Vagina (tissue), 2 donors: ENCODE results near the gene TENT5D. TPM values are rescaled to one million over a fixed set of nuclear protein-coding genes. Genes with fewer than 3 reads are reported as not detected.
"Not testable (repeated sequence)": the region's sequence is repeated elsewhere in the genome, so short reads cannot be mapped to it uniquely, and the experiment has no call there.

Experiments
- DNase-seq, 2 donors: peaks; one replicate each; pipeline ENCODE4 v3.0.0-alpha.2; 2017; ENCODE audit errors: extremely low spot score in 2 of 2
- H3K27ac ChIP-seq: fragments of 200-600 bp; sonication (generic); one replicate; pipeline ENCODE4 v1.5.1; 2019
- H3K27me3 ChIP-seq: fragments of 200-600 bp; sonication (generic); one replicate; pipeline ENCODE4 v1.5.1; 2019
- H3K36me3 ChIP-seq, 2 donors: fragments of 200-600 bp; sonication (generic); one replicate each; pipeline ENCODE4 v1.5.1; 2017 to 2019
- H3K4me1 ChIP-seq: fragments of 200-600 bp; sonication (generic); one replicate; pipeline ENCODE4 v1.5.1; 2019
- H3K4me3 ChIP-seq, 2 donors: fragments of 200-600 bp; sonication (generic); 1 replicate in 1 of 2; 2 replicates in 1 of 2; pipeline ENCODE4 v1.5.1; 2016 to 2019
- H3K9me3 ChIP-seq: fragments of 200-600 bp; sonication (generic); one replicate; pipeline ENCODE4 v1.5.1; 2019
- POLR2A ChIP-seq, 2 donors: fragments of 450-650 bp; IDR thresholded peaks; one replicate each; pipeline ENCODE4 v1.6.1; 2017; ENCODE audit warnings: antibody characterized with exemption in 2 of 2, mild to moderate bottlenecking in 2 of 2, moderate library complexity in 2 of 2
- POLR2AphosphoS5 ChIP-seq, 2 donors: sonication (generic); formaldehyde crosslinking; IDR thresholded peaks; one replicate each; pipeline ENCODE4 v1.9.0; 2017; ENCODE audit warnings: antibody characterized with exemption in 2 of 2, mild to moderate bottlenecking in 2 of 2, low read depth in 1 of 2; ENCODE audit not compliant: insufficient read depth in 1 of 2
- intact Hi-C: fragments of 100-400 bp; cut with DNase I; formaldehyde crosslinking; loops from one replicate; pipeline ENCODE4 v1.15.1; 2023
- total RNA-seq: library from RNA; depleted of rRNA; stranded (reverse); fragments of >200 nt; gene quantifications from one replicate; pipeline ENCODE4 v1.2.3, GENCODE V29; 2016
- TF ChIP-seq, protein P1 (sequence below), 3 experiments: fragments of 450-650 bp in 2 of 3; fragments of 200-600 bp in 1 of 3; sonication (generic) in 1 of 3; IDR thresholded peaks; one replicate each; pipeline ENCODE4 v1.5.1; 2017 to 2019; ENCODE audit warnings: antibody characterized with exemption in 3 of 3, mild to moderate bottlenecking in 2 of 3, moderate library complexity in 2 of 3

TENT5D gene
- total RNA-seq, 1 donor from 2014 or later, result not detected

DNA sequence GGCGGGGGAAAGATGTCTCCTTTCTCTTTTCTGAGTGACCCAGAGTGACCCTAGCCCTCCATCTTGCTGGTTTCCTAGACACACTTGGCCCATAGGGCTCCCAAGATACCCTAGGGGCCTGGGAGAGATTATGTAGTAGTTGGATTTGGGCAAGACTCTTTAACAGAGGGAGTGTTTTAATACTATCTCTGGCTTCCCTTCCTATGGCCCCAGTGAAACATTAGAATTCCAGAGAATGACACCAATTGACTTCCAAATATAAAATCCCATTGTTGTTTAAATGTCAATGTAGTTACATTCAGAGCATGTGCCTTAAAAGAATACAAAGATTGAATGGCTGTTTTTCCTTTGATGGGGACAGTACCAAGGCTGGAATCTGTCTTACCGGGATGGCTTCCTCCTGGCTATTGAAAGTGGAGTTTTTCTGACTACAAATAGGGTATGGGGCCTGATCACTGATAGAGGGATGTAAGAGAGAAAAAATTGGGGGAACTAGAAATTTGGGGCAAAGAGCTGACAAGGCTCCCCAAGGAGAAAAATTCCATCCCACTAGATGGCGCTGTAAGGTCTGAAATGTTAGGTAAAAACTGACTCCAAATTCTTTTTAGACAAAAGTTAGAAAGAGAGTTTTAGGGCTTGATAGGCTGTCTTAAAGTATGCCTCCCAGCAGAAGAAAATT is 10.7 kb downstream of the TENT5D start:
- no peak for DNase-seq
- Histone ChIP-seq H3K27ac (no peak overlapping the region), H3K36me3 (no peaks in the 10 kb centered on the region), H3K27me3 (no peaks in the 10 kb centered on the region), H3K4me3 (no peak overlapping the region), H3K4me1 (no peaks in the 10 kb centered on the region), H3K9me3 (peaks cover 4% of the 10 kb centered on the region)
- intact Hi-C loops, result no loop called here
- TF ChIP-seq POLR2AphosphoS5 (IDR thresholded peaks at IDR 0.05; ENCODE audit: insufficient read depth in 1 of 2, low read depth in 1 of 2), result no peak
- TF ChIP-seq, protein P1, sequence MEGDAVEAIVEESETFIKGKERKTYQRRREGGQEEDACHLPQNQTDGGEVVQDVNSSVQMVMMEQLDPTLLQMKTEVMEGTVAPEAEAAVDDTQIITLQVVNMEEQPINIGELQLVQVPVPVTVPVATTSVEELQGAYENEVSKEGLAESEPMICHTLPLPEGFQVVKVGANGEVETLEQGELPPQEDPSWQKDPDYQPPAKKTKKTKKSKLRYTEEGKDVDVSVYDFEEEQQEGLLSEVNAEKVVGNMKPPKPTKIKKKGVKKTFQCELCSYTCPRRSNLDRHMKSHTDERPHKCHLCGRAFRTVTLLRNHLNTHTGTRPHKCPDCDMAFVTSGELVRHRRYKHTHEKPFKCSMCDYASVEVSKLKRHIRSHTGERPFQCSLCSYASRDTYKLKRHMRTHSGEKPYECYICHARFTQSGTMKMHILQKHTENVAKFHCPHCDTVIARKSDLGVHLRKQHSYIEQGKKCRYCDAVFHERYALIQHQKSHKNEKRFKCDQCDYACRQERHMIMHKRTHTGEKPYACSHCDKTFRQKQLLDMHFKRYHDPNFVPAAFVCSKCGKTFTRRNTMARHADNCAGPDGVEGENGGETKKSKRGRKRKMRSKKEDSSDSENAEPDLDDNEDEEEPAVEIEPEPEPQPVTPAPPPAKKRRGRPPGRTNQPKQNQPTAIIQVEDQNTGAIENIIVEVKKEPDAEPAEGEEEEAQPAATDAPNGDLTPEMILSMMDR (IDR thresholded peaks at IDR 0.05), result no peak
- TF ChIP-seq POLR2A (IDR thresholded peaks at IDR 0.05), result no peak

DNA sequence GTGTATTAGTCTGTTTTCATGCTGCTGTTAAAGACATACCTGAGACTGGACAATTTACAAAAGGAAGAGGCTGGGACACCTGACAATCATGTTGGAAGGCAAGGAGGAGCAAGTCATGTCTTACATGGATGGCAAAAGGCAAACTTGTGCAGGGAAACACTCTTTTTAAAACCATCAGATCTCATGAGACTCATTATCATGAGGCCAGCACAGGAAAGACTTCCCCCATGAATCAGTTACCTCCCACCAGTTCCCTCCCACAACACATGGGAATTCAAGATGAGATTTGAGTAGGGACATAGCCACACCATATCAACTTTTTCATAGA is 11.2 kb downstream of the TENT5D start:
- no peaks in the 10 kb centered on the region for H3K36me3 ChIP-seq
- DNase-seq, result no peak
- peaks cover 4% of the 10 kb centered on the region for H3K9me3 ChIP-seq
- no peak for TF ChIP-seq POLR2A (IDR thresholded peaks at IDR 0.05)
- TF ChIP-seq, protein P1 (IDR thresholded peaks at IDR 0.05), result no peak
- TF ChIP-seq POLR2AphosphoS5 (IDR thresholded peaks at IDR 0.05; ENCODE audit: insufficient read depth in 1 of 2, low read depth in 1 of 2), result no peak
- no peak overlapping the region for H3K27ac ChIP-seq
- H3K4me3 ChIP-seq, result no peak overlapping the region
- H3K4me1 ChIP-seq, result no peaks in the 10 kb centered on the region
- intact Hi-C loops, result no loop called here
- H3K27me3 ChIP-seq, result no peaks in the 10 kb centered on the region

DNA sequence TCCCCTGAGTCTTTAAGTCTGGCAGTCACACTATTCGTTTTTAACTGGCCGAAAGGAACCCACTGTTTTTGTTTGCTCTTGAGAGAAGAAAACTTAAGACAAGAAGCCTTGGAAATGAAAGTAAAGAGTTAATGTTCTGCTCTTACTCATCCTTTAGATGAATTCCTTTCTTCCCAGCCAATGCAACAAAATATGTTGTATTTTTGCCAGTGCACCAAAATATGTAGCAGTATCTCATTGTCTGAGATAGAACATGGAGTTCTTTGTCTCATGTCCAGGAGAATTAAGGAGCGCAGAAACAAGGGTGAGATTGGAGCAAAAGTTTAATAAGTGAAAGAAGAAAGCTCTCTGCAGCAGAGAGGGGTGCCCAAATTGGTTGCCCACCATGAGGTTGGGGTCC is 12.2 kb downstream of the TENT5D start:
- DNase-seq, result no peak
- no peaks in the 10 kb centered on the region for H3K4me1 ChIP-seq
- H3K9me3 ChIP-seq, result peaks cover 4% of the 10 kb centered on the region
- H3K36me3 ChIP-seq, result no peaks in the 10 kb centered on the region
- TF ChIP-seq, protein P1 (IDR thresholded peaks at IDR 0.05), result no peak
- no peaks in the 10 kb centered on the region for H3K27me3 ChIP-seq
- H3K4me3 ChIP-seq, result no peak overlapping the region
- no peak overlapping the region for H3K27ac ChIP-seq
- intact Hi-C loops, result no loop called here

DNA sequence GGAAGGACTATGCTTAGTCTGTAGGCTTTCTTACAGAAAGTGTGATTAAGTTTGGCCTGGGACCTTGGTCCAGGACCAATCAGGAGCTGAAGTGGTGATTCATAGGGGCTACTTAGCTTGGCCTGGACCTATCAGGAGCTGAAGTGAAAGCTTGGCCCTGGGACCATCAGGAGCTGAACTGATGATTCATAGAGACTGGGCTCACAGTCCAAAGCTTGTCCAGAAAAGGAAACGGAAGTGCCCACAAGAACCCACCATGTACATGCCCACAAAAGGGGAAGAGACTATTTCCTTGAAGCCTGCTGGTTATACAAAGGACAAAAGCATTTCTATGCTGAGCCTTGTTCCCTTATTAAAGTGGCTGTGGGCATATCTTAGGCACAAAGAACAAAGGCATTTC is 12.6 kb downstream of the TENT5D start:
- no peak for DNase-seq

DNA sequence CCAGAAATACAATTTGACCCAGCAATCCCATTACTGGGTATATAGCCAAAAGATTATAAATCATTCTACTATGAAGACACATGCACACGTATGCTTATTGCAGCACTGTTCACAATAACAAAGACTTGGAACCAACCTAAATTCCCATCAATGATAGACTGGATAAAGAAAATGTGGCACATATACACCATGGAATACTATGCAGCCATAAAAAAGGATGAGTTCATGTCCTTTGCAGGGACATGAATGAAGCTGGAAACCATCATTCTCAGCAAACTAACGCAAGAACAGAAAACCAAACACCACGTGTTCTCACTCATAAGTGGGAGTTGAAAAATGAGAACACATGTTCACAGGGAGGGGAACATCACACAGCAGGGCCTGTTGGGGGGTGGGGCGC is 47.9 kb downstream of the TENT5D start:
- H3K4me1 ChIP-seq, intact Hi-C loops, H3K27me3 ChIP-seq, H3K4me3 ChIP-seq, H3K9me3 ChIP-seq, DNase-seq, H3K36me3 ChIP-seq, H3K27ac ChIP-seq: not testable (repeated sequence)

More for the DNA sequence above, 12.6 kb downstream of the TENT5D start:
- no peaks in the 10 kb centered on the region for H3K27me3 ChIP-seq
- peaks cover 4% of the 10 kb centered on the region for H3K9me3 ChIP-seq
- H3K36me3 ChIP-seq, result no peaks in the 10 kb centered on the region
- no peak overlapping the region for H3K27ac ChIP-seq
- TF ChIP-seq POLR2AphosphoS5 (IDR thresholded peaks at IDR 0.05; ENCODE audit: insufficient read depth in 1 of 2, low read depth in 1 of 2), result no peak
- no peak for TF ChIP-seq POLR2A (IDR thresholded peaks at IDR 0.05)
- TF ChIP-seq, protein P1 (IDR thresholded peaks at IDR 0.05), result no peak
- H3K4me3 ChIP-seq, result no peak overlapping the region
- intact Hi-C loops, result no loop called here
- H3K4me1 ChIP-seq, result no peaks in the 10 kb centered on the region
